Erythroblast (primary cell): ENCODE measurements around the gene LHX4.

ENCODE experiments used
- GATA1 ChIP-seq: IDR thresholded peaks from 2 replicates; pipeline ENCODE4 v1.6.1; 2011; ENCODE audit warnings: low read depth, mild to moderate bottlenecking, control low read depth, low read length, moderate library complexity
- POLR2A ChIP-seq: IDR thresholded peaks from 2 replicates; pipeline ENCODE4 v1.6.1; 2011; ENCODE audit warnings: mild to moderate bottlenecking, low read length

GRCh38 chr1:180248176-180248575 lies 18.1 kb downstream of the LHX4 start:
- TF ChIP-seq POLR2A = no peak
- TF ChIP-seq GATA1 = no peak
